RPMI8226 (cell line): ENCODE results near the gene GEMIN8.

Experiments
- DNase-seq: peaks from one replicate; pipeline ENCODE4 v3.0.0-alpha.2; 2015

GEMIN8 gene, protein sequence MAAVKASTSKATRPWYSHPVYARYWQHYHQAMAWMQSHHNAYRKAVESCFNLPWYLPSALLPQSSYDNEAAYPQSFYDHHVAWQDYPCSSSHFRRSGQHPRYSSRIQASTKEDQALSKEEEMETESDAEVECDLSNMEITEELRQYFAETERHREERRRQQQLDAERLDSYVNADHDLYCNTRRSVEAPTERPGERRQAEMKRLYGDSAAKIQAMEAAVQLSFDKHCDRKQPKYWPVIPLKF

DNA sequence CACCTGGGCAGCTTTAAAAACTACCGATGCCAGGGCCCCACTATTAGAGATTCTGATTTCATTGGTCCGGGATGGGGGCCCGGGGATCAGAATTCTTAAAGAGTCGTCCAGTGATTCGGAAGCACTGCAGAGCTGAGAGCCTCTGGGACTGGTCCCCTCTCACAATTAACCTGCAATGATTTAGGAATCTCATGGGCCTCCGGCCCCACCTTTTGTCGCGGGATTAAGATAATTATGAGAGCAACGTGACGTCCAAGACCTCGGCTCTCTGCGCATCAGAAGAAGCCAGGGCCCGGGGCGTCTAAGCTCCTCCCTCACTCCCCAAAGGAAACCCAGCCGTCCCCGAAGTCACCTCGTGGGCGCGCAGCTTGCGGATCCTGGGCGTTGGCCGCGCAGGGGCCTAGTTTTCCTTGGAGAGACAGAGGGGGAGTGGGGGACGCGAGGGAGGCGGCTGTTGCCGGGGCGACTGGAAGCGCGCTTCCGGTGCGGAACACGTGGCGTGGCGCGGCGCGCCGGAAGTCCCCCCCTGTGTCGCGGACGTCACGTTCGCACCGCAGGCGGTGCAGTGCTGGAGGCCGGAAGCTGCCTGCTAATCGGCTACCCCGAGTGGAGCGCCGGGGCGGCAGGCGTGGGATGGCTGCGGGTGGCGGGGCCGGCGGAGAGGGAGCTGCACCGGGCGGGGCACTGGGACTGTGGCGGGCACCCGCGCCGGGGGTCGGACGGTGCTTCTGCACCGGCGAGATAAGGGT is at the start of gene GEMIN8:
Gene GEMIN8 (minus strand): TSS at position 468 of the 749 bp plus-strand sequence. CDS start 8,414 bp downstream, outside the sequence.
- peak; percentile 93 for DNase-seq

DNA sequence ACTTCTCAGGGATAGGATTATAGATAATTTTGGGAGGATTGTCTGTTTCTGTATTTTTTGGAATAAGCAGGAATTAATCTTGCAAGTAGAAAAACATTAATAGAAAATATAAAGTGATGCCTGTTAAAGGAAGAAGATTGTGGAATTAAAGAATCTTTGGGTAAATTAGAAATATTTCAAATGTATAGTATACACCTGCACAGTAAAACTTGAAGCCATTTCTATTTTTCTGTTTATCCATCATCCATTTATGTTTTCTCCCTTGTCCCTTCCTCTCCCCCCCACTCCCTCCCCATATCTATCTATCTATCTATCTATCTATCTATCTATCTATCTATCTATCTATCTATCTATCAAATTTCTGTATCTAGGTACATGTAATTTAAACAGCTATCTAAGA is 46.9 kb upstream of the GEMIN8 start:
- DNase-seq = no peak

DNA sequence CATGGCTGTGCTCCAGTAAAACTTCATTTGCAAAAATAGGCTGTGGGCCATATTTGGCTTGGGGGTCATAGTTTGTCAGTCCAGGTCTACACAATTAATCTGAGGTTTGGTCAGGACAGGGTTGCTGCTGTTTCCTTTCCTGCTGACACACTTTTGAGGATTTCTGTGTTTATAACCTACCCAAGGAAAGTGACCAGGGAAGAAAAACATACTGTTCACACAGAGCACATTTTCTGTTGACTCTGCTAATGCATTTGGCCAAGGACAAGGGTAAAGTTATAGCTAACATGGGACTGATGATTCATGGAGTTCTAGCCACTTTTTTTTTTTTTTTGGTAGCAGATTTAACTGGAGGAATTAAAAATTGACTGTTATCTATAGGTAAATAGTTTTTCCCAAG is 43.9 kb upstream of the GEMIN8 start:
- DNase-seq = no peak

DNA sequence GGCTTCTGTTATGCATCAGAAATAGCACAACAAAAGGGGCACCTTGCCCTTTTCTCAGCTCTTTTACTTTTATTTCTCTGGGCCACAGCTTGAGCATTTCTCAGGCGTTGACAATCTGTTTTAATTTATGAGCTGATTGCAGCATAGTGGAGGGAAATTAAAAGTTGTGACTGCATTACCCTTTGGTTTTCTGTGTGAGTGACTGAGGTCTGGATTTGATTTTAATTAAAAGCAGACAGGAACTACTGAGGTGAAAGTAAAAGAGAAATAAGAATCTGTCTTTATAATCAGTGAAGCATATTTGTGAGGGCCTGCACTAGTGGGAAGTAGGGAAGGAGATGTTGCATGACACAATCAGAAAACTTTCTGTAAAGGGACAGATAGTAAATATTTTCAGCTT is 43.4 kb upstream of the GEMIN8 start:
- no peak for DNase-seq

DNA sequence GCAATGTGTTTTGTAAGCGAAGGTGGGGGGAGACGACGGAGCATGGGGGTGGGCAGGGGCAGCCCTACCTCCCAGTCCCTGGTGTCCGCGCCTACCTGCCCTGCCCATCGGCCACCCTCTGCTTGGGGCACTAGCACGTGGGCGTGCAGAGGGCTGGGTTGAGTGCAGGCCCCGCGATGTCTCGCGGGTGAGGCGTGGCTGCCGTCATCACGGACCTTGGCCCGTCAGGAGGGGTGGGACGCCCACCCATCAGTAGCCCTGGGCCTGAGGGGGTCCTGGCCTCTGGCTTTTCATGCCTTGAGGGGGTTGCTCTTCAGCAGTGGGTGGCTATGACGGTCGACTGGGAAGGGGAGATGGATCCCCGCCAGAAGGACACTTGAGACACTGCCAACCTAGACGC is 36.1 kb upstream of the GEMIN8 start:
- no peak for DNase-seq

DNA sequence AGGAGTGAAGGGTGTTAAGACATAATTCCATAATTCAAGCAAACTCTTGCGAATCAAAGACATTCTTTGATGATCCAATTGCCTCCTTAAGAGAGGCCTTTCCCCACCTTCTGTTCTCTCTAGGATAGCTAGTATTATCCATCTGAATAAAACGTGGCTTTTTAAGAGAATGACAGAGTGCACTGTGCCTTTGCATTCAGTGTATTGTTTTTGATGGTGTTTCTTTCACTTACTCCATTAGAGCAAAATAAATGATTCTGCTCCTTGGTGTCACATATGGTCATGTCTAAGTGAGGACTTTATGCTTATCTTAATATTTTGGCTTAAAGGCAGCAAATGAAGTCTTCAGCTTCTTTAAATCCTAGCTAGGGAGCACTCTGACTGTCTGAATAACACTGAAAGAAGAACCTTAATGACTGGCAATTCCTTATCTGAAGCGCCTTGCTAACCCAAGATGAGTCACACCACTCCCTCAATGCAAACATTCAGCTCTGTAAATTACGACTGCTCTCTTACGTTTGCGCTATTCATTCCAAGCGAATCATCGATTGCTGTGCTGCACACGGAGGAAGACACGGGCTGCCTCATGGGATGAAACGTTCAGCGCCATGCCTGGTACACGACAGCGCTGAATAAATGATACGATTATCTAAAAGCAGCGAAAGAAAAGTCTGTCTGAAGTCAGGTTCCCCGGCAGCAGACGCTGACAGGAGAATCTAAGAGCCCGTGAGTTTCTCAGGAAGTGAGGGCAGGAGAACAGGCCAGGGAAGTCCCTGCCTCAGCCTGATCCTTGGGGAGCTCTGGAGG is 35.1 kb upstream of the GEMIN8 start:
- DNase-seq = no peak

DNA sequence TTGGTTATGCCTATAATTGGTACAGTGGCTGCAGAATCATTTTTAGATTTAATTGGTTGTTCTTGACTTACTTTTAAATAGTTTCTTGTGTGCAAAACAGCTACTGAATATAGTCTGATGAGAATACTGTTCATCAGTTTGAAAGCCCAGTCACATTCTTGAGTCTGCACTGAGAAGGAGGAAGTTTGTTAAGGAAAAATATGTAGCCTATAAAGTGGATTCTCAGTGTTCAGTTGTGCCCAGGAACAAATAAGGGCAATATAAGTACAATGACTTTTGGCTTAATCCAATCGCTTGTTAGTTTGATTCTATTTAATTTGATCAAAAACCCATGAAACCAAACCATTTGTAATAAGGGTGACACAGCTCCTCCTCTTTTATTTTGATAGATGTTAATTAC is 32.8 kb upstream of the GEMIN8 start:
- no peak for DNase-seq

DNA sequence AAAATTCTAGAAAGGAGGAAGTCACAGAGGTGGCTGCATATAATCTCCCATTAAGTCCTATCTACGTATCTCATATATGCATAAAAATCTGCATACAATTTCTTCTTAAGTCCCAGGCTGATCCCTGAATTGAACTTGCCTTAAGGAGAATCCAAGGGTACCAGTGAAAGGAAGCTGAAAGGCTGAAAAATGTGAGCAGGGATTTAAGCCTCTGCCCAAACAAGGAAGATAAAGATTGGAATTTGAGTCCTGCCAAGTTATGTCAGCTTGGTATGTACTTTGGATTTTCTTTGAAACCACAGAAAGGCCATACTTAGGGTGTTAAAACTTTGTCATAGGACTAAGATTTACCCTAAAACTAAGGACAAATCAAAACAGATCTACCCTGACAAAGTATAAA is 26.5 kb upstream of the GEMIN8 start:
- no peak for DNase-seq

DNA sequence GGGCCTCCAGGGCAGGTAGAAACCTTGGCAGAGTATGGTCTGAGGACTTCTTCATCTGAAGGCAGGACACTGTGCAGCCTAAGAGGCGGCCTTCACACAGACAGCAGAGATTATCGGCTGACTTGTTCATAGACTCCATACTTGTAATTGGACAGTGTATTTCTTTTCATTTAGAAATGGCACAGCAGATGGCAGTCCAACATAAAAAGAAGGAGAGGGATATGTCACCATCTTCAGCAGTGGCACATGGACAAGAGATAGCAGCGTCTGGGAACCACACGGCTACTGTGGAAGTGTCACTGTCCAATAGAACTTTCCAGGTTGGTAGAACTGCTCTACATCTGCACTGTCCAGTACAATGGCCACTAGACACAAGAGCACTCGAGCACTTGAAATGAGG is 21.7 kb upstream of the GEMIN8 start:
- DNase-seq = no peak

DNA sequence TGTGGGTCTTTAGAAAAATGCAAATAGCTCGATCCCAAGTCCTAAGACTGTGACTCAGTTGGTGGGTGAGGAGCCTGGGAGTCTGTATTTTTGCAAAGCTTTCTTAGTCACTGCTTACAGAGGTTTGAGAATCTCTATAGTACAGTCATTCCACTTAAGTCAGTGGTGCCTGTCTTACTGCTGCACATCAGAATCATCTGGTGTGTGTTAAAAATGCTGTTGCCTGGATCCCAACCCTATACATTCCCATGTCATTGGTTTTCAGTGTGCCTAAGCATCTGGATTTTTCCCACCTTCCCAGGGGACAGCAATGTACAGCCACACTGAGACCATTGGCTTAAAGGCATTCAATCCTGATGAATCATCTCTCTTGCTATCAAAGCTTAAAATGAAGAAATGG is 21.0 kb upstream of the GEMIN8 start:
- DNase-seq = no peak

DNA sequence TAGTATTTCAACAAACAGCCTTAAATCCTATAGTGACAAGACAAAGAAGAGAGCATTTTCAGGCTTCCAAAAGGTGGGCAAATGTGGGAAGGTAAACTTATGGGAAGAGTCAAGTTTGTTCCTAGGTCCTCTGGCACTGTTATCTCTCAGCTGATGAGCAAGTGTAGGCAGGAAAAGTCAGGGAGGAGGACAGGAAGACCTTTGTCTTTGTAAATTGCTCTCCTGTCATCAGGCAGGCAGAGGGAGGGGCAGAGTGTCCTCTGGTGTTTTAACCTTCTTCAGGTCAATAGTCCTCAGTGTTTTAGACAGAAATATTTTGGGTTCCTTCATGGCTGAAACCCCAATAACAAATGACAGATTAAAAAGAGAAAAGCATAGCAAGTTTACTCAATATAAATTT is 13.5 kb upstream of the GEMIN8 start:
- no peak for DNase-seq

DNA sequence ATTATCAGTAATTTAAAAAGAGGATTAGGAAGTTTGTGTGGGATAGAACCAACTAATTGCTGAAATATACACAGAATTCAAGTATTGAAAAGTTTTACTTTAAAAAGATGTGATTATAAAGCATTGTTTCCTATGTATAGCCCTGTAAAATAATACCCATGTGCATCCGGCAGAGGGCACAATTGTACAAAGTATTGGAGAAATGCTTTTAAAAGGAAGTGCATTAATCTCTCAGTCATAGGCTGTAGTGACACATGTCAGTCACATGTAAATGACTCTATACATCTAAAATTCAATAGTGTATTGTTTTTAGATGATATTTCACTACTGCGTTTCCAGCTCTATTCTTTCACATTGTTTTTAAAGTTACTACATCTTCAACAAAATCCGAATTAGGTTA is 9.7 kb upstream of the GEMIN8 start:
- peak; percentile 69 for DNase-seq

DNA sequence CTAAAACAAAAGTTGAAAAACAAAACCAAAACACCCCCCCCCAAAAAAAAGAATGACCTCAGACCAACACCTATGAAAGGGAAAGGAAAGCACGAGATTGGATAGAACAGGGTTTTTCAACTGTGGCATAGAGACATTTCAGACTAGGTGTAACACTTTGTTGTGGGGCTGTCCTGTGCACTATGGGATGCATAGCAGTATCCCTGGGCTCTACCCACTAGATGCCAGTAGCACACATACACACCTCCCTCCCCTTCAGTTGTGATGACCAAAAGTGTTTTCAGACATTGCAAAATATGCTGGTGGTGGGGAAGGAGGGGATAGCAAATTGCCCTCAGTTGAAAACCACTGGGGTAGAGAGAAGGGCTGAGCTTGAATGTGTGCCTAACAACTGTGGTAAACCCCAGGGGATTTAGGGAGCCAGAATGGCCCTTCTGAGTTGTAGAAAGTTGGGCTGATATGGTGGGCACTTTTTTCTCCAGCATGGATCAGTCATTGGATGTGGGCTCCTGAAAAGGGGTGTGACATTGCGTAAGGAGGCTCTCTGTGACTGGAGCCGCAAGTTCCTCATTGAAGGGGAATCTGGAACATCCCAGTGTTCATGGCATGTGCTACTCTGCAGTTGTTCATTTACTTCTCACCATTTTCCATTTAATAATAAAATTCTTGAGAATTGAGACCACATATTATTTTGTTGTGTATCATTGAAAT is 8.8 kb upstream of the GEMIN8 start:
- no peak for DNase-seq

DNA sequence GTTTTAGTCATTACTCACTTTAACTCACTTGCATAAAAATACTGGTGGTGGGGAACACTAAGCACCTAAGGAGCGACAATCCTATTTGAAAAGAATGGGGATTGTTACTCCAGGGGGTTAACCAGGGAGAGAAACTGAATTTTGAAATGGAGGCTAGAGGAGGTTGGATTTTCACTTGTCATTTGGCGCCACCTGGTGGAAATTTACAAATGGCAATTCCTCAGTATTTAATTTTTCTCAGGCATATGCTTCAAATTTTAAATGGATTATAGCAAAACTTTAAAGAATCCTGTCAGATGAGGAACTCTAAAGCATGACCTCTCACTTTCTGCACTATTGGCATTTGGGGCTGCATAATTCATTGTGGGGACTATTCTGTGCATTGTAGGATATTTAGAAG is 2.7 kb upstream of the GEMIN8 start:
- DNase-seq = peak; percentile 65

DNA sequence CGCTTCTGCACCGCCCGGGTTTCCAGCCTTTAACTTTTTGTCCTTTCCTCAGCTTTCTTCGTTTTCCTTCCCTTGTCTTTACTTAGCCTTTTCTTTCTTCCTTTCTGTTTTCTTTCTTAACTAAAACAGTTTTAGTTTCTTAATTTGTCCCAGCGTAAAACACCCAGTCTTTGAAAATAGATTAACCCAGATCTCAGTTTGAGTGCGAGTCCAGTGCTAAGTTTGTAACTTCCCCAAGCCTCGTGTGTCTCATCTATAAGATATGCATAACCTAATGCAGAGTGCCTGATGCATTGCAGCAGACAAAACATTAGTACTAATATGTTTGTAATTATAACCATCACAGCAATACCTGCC is 460 bp upstream of the GEMIN8 start:
- peak; percentile 18 for DNase-seq

DNA sequence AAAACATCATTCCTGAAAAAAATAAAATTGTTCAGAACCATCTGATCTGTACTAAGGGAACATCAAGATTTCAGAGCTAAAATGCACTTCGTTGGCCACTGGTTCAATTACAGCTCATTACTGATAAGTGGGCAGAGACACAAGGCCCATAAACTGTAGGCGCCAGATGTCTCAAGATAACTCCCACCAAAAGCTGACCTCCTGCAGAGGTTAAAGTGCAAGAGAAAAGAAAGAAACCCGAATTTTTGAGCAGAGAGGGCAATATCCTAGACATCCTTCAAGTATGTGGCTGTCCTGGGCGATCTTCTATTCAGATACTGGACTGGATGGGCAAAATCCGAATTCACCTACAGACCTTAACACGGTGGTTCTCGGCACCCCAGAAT is 660 bp downstream of the GEMIN8 start:
- no peak for DNase-seq

DNA sequence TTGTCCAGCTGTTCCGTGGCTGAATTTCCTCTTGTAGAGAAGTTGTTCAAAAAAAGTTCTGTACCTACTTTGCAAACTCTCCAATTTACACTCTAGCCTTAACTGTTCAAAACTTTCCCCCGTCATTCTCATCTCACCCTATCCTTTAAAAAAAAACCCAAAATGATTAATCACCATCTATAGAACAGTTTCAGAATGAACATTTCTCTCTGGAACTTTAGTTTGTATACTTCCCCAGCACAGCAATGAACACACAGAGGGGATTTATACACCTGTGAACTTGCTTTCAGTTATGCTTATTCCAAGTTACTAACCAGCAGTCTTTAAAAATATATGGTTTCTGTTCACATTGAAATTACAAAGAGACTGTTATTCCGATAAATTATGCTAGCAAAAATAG is 1.2 kb downstream of the GEMIN8 start:
- no peak for DNase-seq

DNA sequence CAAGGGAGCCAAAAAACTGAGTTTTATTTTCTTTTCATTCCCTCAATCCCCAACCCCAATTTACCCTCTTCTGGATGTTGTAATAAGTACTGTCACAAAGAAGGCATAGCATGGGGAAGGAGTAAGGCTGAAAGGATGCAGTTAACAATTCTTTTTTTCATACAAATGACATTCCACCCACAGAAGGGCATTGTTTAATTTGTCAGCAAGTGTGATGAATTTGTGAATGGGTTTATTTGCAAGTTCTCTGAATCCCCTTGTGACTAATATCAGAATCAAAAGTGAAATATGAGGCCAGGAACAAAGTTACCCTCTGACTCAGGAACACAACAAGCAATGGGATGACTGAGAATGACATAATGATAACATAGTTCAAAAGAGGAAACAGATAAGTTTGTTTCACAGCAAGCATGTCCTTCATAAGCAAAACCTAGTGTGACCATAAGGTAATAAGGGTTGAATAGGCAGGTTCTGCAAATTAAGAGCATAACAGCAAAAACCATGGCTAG is 2.1 kb downstream of the GEMIN8 start:
- DNase-seq = peak; percentile 11

DNA sequence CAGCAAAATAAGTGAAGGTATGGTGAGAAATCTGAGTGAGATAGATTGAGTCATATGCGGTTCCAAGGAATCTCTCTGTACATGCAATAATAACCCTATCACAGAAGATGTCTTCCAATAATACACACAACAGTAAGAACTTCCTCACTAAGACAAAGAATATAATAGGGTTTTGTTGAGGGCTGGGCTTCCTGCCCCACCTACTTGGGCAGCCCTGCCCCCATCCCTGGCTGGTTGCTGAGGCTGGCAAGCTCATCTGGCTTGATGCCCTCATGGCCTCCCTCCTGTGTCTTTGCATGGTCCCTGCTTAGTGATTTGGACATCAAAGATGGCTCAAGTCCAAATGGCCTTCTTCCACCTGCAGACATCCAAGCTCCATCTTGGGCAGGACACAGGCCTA is 2.7 kb downstream of the GEMIN8 start:
- peak; percentile 81 for DNase-seq

DNA sequence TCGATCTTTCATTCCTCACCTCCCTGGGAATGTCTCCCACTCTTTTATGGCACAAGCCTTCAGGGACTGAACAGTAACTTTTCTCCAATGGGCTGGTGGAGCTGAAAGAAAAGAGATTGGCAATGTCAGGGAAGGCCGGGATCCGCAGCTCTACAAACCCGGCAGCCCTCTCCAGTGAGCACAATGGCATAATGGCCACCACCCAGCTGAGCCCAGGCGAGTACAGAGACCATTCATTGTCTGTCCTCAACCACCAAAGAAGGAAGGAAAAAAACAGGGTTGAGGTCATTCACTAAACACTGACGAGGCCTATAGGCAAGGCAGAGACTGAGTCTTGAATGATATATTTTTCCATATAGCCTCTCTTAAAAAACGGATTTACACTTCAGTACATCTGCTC is 3.6 kb downstream of the GEMIN8 start:
- no peak for DNase-seq

DNA sequence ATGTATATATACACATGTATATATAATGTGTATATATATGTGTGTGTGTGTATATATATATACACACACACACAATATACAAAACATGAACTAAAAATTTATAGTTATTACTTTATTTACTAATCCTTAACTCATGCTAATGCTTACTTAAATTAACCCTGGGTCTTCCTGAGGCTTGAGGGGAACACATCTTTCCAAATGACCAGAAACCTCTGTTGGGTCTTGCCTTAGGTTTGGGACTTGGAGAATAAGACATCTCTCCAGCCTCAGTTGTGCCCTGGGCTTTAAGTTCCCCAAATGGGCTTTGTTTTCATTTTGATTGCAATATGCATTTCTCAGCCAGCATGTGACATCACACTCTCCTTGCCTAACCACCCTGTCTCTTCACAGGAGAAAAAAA is 7.7 kb downstream of the GEMIN8 start:
- no peak for DNase-seq

DNA sequence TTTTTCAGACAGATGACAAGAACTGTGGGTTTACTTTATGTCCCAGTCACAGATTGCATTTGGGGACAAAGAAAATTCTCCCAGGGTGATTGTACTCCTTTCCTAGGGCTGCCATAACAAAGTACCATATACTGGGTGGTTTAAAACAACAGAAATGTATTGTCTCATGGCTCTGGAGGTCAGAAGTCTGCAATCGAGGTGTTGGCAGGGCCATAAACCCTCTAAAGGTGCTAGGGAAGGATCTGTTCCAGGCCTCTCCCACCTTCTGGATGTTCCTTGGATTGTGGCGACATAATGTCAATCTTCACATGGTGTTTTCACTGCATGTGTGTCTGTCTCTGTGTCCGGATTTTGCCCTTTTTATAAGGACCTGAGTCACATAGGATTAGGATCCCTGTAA is 12.3 kb downstream of the GEMIN8 start:
- no peak for DNase-seq

DNA sequence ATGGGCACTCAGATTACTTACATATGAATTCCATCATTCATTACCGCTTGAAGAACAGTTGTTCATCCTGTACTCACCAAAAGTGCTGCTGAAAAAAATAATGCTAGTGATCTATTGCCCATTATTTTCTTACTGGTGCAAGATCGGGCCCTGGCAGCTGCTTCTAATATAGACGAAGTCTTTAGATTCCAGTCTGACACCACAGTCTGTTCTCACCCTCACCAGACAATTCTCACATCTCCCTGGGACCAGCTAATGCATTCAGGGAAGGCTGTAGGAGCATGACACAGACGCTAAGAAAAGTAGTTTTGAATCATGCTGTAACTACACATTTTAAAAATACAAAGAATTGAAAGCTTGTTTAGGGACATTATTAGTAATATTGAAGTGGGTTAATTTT is 13.8 kb downstream of the GEMIN8 start:
- DNase-seq = no peak
